GM19193 (cell line): Measurements from ENCODE around the gene VARS2.

Experiments used
- POLR2A ChIP-seq: IDR thresholded peaks from 4 replicates; pipeline ENCODE4 v1.6.1; 2011; ENCODE audit not compliant: insufficient read depth, insufficient read length; ENCODE audit errors: extremely low read depth

Gene VARS2

GRCh38 chr6:30882759-30883684 is 31.0 kb upstream of the VARS2 start:
- TF ChIP-seq POLR2A, result peak; percentile 2

- no peak for TF ChIP-seq POLR2A
These were observed 30.1 kb upstream of the VARS2 start, which contains the start of gene DDR1 for GRCh38 chr6:30883685-30884520. TSS of gene DDR1 (plus strand) at chr6:30884519. CDS start at chr6:30888730, 4,211 bp downstream.

DNA sequence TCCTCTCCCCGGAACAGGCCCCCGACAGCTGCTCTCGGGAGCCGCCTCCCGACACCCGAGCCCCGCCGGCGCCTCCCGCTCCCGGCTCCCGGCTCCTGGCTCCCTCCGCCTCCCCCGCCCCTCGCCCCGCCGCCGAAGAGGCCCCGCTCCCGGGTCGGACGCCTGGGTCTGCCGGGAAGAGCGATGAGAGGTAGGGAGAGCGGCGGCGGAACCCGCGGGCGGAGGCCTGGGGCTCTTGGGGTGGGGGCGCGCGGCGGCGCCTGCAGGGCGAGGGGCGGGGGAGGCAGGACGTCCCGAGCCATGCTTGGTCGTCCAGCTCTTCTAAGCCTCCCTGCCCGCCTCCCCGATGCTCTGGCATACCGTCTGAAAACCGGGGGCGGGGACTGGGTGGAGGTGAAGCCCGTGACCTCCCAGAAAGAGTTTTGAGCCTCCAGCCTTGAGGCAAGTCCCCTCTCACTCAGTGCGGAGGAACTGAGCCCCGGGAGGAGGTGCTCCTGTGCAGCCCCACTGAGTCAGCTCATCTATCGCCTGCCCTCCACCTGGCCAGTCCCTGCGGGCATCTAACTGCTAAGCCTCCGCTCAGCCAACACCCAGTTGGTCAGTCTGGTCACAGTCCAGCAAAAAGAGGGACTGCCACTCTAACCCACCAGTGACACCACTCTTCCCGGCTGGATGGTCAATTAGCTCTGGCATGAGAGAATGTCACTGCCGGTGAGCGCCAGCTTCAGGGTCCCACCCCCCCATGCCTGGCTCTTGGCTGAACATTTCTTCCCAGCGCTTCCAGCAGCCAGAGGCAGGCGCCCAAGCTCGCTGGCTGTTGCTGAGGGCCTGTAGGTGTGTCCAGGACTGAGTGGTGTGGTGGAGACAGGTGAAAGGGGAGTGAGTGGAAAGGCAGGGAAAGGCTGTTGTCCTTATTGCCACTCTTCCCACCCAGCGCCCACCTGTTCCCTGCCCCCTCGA is 29.2 kb upstream of the VARS2 start:
- no peak for TF ChIP-seq POLR2A

GRCh38 chr6:30885481-30885998 is 28.5 kb upstream of the VARS2 start:
- no peak for TF ChIP-seq POLR2A

DNA sequence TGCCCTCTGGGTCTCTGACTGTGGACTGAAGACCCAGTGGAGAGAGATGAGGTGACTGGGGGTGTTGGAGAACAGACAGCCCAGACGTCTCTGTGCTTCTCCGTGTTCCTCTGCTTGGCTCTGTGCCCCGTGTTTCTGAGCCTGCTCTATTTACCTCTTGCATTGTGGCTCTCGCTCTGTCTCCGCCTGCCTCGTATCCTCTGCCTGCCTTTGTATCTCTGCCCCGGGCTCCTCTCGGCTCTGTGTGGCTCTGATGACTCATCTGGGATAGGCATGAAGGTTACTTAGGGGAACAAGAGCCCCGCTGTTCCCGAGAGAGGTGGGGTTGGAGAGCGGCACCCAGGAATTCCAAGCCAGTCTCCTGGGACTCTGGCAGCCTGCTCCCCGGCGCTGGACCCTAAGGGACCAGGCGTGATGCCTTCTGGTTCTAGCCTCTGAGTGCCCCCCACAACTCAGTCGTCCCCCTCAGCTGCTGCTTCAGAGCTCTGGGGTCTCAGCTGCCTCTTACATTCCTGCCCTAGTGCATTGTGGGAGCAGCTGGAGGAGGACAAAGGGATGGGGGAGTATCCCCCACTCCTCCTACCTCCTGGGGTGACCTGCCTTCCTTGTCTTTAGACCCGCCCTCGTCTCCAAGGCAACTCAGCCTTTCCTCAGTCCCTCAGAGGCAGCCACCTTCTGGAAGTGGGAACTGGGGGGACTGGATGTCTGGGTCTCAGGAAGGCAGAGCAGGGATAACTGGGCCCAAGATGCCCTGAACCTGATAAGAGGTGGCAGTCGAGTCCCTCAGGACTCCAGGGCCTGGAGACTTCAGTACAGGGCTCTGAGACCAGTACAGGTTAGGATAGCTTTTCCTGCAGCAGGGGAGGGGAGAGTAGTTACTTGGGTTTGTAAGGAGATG is 27.8 kb upstream of the VARS2 start:
- TF ChIP-seq POLR2A, result no peak

GRCh38 chr6:30886897-30887255 is 27.2 kb upstream of the VARS2 start:
- TF ChIP-seq POLR2A, result no peak

DNA sequence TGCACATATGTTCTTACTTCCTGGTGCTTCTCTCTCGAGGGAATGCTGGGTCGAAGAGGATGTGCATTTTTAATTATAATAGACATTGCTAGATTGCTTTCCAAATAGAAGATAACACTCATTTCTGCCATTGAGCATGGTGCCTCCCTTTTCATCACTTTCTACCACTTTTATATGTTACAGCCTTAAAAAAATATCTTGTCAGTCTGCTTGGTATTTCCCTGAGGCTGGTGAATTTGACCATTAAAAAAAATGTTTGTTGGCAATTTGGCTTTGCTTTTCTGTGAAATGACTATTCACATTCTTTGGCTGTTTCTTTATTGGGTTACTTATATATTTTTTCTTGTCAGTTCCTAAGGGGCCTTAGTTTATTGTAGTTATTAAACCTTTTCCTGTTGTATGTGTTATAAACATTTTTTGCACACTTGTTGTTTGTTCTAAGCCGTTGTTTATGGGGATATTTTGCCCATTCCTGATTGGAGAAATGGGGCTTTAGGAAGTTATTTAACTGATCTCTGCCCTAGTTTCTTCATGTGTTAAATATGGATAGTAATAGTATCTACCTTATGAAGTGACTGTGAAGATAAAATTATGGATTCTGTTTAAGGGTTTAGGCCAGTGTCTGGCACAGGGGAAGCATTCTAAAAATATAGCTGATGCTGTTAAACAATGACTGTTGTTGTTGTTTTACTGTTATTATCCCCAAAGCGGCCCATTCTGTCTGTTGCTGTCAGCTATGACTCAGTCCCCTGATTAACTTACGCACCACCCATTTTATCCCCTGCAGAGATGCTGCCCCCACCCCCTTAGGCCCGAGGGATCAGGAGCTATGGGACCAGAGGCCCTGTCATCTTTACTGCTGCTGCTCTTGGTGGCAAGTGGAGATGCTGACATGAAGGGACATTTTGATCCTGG is 25.9 kb upstream of the VARS2 start:
- no peak for TF ChIP-seq POLR2A

DNA sequence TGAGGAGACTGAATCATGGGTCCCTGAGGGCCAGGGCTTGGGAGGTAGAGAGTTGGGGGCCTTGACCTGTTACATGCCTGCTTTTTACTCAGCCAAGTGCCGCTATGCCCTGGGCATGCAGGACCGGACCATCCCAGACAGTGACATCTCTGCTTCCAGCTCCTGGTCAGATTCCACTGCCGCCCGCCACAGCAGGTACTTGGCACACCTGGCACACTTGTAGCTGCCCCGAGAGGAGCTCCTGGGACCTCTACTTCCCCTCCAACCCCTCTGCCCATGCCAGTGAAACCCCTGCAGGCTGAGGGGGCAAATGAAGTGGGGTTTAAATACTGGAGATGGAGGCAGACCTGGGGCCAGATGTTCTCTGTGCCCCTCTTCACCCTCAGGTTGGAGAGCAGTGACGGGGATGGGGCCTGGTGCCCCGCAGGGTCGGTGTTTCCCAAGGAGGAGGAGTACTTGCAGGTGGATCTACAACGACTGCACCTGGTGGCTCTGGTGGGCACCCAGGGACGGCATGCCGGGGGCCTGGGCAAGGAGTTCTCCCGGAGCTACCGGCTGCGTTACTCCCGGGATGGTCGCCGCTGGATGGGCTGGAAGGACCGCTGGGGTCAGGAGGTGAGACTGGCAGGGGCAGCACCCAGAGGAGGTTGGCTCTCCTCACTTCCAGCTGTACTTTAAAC is 25.1 kb upstream of the VARS2 start:
- no peak for TF ChIP-seq POLR2A

GRCh38 chr6:30889496-30889885 is 24.5 kb upstream of the VARS2 start:
- no peak for TF ChIP-seq POLR2A

- no peak for TF ChIP-seq POLR2A
These were observed 24.0 kb upstream of the VARS2 start for GRCh38 chr6:30889921-30890645.
